Right lobe of liver (tissue), 4 donors: Measurements from ENCODE around the gene SPOP.
"Not testable (repeated sequence)": the region's sequence is repeated elsewhere in the genome, so short reads cannot be mapped to it uniquely, and the experiment has no call there.

Source experiments
- CTCF ChIP-seq, 4 donors: fragments of 200-600 bp in 3 of 4; fragments of 450-650 bp in 1 of 4; IDR thresholded peaks; one replicate each; pipeline versions ENCODE4 v1.5.1 to v1.8.0; 2016 to 2022; ENCODE audit warnings: antibody characterized with exemption in 4 of 4, mild to moderate bottlenecking in 2 of 4
- POLR2A ChIP-seq: fragments of 450-650 bp; IDR thresholded peaks from one replicate; pipeline ENCODE4 v1.6.1; 2017; ENCODE audit warnings: antibody characterized with exemption, mild to moderate bottlenecking
- donor health status: DM: no; HTN: no; CAD: no.
- donor health status: DM: no; HTN: no; CAD: no.
- donor health status: DM: no; HTN: yes; CAD: no.

GRCh38 chr17:49550764-49551163 lies 127.1 kb downstream of the SPOP start:
- not testable (repeated sequence) for TF ChIP-seq CTCF (IDR thresholded peaks at IDR 0.05); POLR2A
